Activated T-cell treated with anti-CD3 and anti-CD28 coated beads for 48 hours (primary cell): ENCODE measurements around the gene CACNB4.
"Not testable (repeated sequence)": the region's sequence is repeated elsewhere in the genome, so short reads cannot be mapped to it uniquely, and the experiment has no call there.

ENCODE experiments used
- DNase-seq: peaks from one replicate; pipeline ENCODE4 v3.0.0-alpha.2; 2020; ENCODE audit warnings: low read depth

CACNB4 gene

DNA sequence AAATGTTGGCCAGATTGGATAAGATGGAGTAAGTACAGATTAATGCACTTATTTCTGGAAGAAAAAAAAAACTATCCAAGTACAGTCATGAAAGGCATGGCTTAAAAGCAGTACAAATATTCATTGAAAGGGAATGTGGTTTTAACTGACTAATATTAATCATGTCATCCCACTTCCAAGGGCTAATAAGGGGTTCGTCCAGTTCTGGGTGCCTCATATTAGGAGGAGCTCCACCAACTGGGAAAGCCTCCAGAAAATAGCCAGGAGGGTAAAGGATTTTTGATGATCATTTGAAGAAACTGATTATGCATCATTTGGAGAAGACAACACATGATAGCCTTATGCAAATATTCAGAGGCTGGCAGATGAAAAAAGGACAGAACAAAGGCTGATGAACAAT, 155.4 kb downstream of the CACNB4 start:
- no peak for DNase-seq

- not testable (repeated sequence) for DNase-seq
Measured at GRCh38 chr2:151942540-151943205, 156.2 kb downstream of the CACNB4 start.

DNA sequence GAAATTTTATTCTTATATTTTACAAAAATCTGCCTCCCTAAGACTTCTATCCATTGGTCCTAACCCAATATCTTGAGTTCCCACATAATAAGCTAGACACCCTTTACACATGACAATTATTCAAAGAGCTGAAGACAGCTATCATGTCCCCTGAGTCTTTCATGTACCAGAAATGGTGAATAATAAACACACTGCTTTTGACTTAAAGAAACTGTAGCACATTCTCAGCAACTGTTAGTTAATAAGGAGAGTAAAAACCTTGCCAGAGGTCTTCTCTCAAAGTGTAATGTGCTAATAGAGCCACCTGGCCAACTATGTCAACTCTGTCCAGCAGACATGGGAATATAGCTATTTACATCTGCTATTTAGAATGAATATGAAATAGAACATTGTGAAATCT, 160.9 kb downstream of the CACNB4 start:
- DNase-seq, result no peak

GRCh38 chr2:151936626-151937025, 162.2 kb downstream of the CACNB4 start:
- DNase-seq, result no peak

- no peak for DNase-seq
Measured at GRCh38 chr2:151933266-151933804, 165.5 kb downstream of the CACNB4 start.

DNA sequence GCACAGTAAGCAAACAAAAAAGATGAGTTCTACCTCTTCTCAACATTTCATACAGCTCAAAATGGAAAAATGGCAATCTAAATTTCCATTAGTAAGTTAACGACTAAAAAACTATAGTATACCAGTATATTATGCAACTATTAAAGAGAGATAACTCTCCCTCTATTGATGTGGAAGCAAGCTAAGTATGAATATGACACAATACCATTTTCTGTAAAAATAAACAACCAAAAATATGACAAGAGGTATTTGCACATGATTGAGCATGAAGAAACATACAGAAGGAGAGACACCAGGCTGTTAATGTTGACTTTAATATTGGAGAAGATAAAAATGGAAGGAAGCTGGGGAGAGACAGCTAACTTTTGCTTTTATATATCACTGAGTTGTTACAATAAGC, 167.1 kb downstream of the CACNB4 start:
- DNase-seq, result no peak

- no peak for DNase-seq
Measured at GRCh38 chr2:151931030-151931611, 167.7 kb downstream of the CACNB4 start.

DNA sequence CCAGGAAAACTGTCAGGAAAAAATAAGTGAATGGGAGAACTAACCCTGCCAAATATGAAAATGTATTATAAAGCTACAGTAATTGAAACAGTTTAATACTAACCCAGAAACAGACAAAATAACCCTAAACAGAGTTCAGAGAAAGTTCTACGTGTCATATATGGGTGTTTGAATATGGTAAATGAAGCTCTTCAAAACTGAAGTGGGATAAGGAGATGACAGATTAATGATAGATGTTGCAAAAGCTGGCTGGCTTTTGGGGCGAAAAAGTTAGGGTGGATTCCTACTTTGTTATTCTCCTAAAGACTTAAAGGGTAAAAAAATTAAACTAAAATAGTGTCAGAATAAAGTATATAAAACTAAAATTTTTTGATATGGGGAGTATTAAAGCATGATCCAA, 168.8 kb downstream of the CACNB4 start:
- DNase-seq, result no peak

DNA sequence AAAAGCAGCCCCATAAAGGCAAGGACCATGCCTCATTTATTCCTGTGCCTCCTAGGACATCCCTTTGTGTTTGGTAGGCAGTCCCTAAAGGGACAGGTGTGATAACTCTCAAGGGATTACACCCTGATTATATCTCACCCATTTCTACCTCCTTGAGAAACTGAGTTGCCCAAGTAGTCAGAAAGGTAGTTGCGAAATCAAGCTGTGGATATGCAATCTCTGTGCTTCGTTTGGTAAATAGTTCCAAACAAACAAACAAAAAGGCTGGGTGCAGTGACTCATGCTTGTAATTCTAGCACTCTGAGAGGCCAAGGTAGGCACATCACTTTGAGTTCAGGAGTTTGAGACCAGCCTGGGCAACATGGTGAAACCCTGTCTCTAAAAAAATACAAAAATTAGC, 170.5 kb downstream of the CACNB4 start:
- no peak for DNase-seq

GRCh38 chr2:151927501-151928221, 171.2 kb downstream of the CACNB4 start:
- DNase-seq, result no peak

DNA sequence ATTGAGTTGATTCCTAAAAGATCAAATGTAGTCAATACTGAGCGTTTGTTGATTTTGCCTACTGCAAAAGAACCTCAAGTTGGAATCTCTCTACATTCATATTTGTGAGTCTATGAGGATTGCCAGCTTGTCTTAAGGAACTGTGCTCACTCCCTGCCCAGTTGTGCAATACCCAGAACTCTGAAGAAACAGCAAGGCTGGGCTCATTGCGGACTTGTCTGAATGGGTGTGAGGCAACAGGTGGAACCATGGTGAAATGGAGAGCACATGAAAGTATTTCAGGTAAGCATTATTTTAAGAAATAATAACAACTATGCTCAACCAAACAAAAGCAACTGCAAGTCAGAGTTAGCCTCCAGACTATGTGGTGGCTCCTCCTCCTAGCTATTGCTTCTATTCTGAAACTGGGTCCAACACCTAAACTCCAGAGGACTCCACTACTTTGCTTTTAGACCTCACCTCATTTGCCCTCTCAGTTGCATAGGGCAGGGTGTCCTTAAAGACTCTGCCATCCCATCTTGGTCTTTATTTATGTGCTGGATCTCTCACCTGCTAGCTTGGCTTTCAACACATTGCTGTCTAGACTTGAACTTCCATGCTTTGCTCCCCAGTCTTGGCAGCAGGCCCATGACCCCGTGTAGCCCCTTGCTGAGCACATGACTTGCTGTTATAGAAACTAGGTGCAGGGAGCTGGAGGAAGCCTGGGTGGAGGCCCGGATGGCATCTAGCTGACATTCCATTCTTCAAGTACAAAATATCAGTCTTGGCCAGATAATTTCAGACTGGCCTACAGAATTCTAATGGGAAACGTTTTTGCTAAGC, 175.8 kb downstream of the CACNB4 start:
- DNase-seq, result no peak

DNA sequence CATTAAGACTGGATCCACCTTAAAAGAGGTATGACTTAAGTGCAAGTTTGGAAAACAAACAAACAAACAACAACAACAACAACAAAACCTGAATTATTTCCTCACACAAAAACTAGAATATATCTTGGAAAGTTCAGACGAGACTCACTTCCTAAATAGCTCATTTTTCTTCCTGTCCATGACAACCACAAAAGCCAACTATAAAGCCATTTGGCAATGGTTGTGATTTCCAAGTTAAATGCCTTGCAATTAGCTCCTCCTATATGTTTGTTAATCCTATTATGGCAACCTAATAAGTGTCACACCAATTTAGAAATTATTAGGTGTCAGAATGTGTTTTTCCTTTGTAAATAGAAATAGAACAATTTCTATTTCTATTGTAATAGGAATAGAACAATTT, 179.1 kb downstream of the CACNB4 start:
- DNase-seq, result no peak

DNA sequence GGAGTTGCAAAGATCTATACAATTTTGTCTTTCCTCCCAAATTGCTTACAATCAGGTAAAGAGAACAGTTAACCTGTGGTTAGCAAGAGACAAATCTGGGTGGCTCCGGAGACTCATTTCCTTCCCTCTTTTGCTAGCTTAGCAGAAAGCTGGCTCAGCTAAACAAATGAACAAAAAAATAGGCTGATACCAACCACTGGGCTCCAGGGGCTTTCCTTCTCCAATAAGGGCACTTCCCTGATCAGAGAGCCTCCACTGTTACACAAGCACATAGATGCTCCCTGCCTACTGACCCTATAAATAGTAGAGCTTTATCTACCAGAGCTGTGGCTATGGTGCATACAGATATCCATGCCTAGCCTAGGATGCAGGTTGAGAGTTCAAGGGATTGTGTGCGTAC, 180.5 kb downstream of the CACNB4 start:
- no peak for DNase-seq

GRCh38 chr2:151916632-151917031, 182.2 kb downstream of the CACNB4 start:
- DNase-seq, result no peak

DNA sequence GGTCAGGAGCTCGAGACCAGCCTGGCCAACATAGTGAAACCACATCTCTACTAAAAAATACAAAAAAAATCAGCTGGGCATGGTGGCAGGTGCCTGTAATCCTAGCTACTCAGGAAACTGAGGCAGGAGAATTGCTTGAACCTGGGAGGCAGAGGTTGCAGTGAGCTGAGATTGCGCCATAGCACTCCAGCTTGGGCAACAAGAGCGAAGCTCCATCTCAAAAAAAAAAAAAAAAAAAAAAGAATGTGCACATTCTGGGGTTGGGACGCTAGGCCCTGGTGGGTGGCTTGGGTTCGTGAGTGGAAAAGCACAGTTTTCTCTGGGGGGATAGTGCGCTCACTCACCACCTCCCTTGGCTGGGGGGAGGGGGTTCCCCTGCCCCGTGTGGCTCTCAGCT, 183.2 kb downstream of the CACNB4 start:
- not testable (repeated sequence) for DNase-seq

DNA sequence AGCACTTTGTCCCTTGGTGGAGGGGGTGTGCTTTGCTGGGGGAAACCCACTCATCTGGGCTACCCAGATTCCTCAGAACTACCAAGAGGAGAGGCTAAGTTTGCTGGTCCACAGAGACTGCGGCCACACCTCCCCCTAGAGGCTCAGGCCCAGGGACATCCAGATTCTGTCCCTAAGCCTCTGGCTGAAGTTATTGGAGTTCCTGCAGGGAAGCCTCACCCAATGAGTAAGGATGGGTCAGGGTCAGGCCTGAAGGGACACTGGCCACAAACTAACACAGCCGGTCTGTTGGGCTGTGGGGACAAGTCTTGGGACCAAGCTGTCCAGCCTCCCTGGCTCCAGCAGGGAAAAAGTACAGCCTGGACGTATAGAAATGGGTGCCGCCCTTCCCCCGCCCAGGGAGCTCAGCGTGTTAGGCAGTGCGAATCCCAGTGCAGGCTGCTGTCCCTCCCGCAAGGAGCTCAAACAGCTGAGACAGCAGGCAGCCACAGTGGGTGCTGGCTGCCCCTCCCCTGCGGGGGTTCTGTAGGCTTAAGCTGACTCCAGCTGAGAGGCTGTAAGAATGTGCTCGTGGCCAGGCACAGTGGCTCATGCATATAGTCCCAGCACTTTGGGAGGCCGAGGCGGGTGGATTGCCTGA, 183.7 kb downstream of the CACNB4 start:
- no peak for DNase-seq

- no peak for DNase-seq
Measured at GRCh38 chr2:151908204-151908882, 190.5 kb downstream of the CACNB4 start.

DNA sequence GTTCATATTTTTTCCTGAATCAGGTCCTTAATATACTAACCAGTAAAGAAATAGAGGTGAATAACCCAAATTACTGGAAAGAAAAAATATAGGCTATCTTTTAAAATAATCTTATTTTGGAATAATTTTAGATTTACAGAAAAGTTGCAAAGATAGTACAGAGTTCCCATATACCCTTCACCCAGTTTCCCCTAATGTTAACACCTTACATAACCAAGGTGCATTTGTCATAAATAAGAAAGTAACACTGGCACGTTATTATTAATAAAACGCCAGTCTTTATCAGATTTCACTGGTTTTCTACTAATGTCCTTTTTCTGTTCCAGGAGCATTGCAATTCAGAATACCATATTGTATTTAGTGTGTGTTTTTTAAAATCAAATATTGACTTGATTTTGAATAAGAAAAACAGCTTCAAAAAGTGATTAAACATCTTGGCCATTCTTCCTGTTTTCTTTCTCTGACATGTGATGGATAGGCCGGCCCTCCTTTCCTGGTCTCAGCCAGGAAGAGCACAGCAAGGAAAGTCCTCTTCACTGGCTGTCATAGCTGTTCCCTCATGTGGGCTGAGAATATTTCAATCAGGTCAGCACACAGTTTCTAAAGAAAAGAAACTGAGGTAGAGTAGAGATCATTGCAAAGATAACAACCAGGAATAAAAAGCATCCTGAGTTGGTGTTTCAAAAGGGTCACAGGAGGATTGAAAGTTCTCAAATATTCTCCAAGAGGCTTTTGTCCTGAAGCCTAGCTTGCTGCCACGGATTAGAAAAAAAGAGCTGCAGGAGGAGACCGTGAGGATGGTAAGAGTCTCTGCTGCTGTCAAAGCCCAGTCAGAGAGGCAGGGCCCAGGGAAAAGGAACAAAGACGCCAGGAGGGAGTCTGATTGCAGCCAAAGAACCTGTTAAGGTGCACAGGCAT, 191.3 kb downstream of the CACNB4 start:
- no peak for DNase-seq

DNA sequence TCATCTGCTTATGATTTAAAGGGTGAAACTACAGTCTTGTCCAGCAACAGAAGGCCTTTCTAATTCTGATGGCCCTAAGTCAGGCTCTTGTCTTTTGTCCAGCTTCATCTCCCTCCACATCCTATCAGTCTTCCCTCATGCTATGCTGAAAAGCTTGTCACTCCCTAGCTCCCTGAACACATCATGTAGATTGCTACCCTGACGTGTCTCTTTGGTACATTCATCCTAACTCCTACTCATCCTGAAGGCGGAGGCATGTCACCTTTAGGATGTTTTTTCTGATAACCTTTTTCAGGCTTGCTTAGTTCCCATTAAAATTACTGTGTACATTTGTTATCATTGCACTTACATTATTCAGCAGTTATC, 192.2 kb downstream of the CACNB4 start:
- no peak for DNase-seq

DNA sequence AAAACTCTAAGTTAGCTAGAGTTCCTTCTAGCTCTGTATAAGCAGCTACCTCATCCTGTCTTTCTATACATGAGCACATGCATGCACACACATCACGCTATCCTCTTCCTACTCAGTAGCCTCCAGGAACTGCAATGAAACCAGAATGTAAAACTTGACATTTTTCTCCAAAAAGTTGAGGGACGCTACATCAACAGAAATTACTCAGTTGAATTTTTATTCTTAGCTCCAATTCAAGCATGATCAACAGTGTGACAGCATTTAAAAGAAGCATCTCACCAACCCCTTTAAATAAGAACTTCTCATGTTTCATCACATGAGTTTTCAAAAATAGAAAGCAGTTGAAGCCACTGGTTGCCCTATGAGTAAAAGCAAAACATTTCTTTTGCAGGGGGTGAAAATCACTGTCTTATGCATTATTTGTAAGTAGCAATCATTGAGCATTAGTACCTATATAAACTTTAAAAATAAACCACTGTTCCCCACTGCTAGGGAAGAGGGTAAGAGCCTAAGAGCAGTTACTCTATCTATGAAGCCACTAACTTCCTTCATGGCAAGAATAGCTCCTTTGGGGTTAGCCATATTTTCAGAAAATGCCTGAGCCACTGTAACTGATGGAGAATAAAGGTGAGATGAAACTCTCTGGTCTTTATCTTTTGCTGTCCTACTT, 192.7 kb downstream of the CACNB4 start:
- DNase-seq, result no peak
